Pancreas (tissue), 10 donors: ENCODE data around the gene DSP. TPM values are rescaled to one million over a fixed set of nuclear protein-coding genes. Genes with fewer than 3 reads are reported as not detected.

Experiments used
- ATAC-seq, 4 donors: fragments of 200-7000 bp; cut with Tn5 transposase; one replicate each; pipeline versions ENCODE4 v1.8.0 to v1.9.1; 2020; ENCODE audit warnings: mild to moderate bottlenecking in 4 of 4, moderate library complexity in 4 of 4
- DNase-seq, 6 donors: peaks; one replicate each; pipeline ENCODE4 v3.0.0-alpha.2; 2020
- FAIRE-seq: peaks from 2 replicates; lab custom pipeline; 2012; peaks lifted over from hg19 to GRCh38; lab: Jason Lieb, UNC
- H3K27ac ChIP-seq, 4 donors: fragments of 200-600 bp; sonication (generic); 1 replicate in 3 of 4; 2 replicates in 1 of 4; pipeline versions ENCODE4 v1.5.0 to v1.8.0; 2020
- H3K27me3 ChIP-seq, 4 donors: fragments of 200-600 bp; one replicate each; pipeline ENCODE4 v1.8.0; 2021
- H3K36me3 ChIP-seq, 3 donors: fragments of 200-600 bp; sonication (generic) in 1 of 3; one replicate each; pipeline versions ENCODE4 v1.5.0 to v1.8.0; 2020 to 2021
- H3K4me1 ChIP-seq, 3 donors: fragments of 200-600 bp; one replicate each; pipeline ENCODE4 v1.8.0; 2021
- H3K4me3 ChIP-seq, 4 donors: fragments of 200-600 bp; sonication (generic) in 2 of 4; one replicate each; pipeline versions ENCODE4 v1.5.0 to v1.8.0; 2020 to 2021
- H3K9me3 ChIP-seq, 4 donors: fragments of 200-600 bp; one replicate each; pipeline ENCODE4 v1.8.0; 2021
- WGBS, 2 donors: extraction: QIAGEN DNeasy Blood & Tissue Kit; methylation state at CpG; one replicate each; pipeline ENCODE4 v1.1.7; 2013; 5-methylcytosine and 5-hydroxymethylcytosine counted together
- intact Hi-C, 3 donors: fragments of 100-400 bp; cut with DNase I; formaldehyde crosslinking; loops; one replicate each; pipeline versions ENCODE4 v1.11.1 to v1.14.2; 2022
- polyA plus RNA-seq, 2 donors: library from polyadenylated mRNA; stranded (reverse); fragments of 200-250 nt; gene quantifications; one replicate each; pipeline ENCODE4 v1.2.3, GENCODE V29; 2013
- total RNA-seq, 6 donors: library from RNA; stranded (reverse); fragmentation: NEBNext Ultra II Directional in 4 of 6; extraction: Animal tissue kit (Norgen Biotek cat#: 25700) in 4 of 6; gene quantifications; one replicate each; pipeline versions ENCODE4 v1.2.1 to v1.2.4, GENCODE V29; 2021 to 2023
- TF ChIP-seq, protein P1 (sequence below), 4 donors: fragments of 200-600 bp; sonication (generic) in 3 of 4; IDR thresholded peaks; one replicate each; pipeline versions ENCODE4 v1.5.0 to v1.8.0; 2021; ENCODE audit warnings: antibody characterized with exemption in 4 of 4
- donor health status: healthy with polysubstance abuse.
- donor health status: DM: no; HTN: no; CAD: no; lungs with moderate emphysema.
- donor health status: DM: no; HTN: no; CAD: no.
- donor health status: control.
- donor health status: control.
- donor health status: Bipolar disorder and iron deficiency.
- donor health status: DM: yes; HTN: yes; CAD: no.
- donor health status: DM: no; HTN: no; CAD: no.
- donor health status: DM: no; HTN: no; CAD: no.
- donor health status: DM: yes; HTN: yes; CAD: no.

DSP gene
- total and polyA plus RNA-seq, 8 donors, result 17.3 to 139 (median 111) TPM

DNA sequence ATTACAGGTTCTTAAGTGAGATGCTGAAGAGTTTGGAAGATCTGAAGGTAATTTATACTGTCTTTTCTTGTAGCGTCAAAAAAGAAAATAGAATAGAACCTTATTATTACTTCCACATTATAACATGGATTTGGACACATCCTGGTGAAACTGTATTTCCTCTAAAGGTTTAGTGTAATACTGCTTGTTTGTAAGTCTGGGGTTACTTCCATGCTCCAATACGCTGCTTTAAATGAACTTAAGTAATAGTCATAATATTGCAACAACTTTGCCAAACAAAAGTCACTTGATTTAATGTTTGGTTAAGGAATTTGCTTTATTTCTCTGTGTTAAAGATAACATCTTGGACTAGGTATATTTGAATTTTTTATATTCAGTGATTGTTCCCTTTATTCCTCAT, 37.0 kb downstream of the DSP start:
- H3K36me3 ChIP-seq, result peaks cover 6 to 98% (median 48%) of the 10 kb centered on the region in 3 donors
- no peaks in the 10 kb centered on the region for H3K27me3 ChIP-seq
- H3K4me3 ChIP-seq, result no peak overlapping the region
- no peak for FAIRE-seq
- WGBS, 2 donors, result 0 to 44% methylated on average over 2 of the region's 2 CpGs
- no peaks in the 10 kb centered on the region for H3K4me1 ChIP-seq
- no peak for ATAC-seq
- no peak overlapping the region for H3K27ac ChIP-seq
- no peaks in the 10 kb centered on the region for H3K9me3 ChIP-seq
- no peak for DNase-seq
- TF ChIP-seq, protein P1, sequence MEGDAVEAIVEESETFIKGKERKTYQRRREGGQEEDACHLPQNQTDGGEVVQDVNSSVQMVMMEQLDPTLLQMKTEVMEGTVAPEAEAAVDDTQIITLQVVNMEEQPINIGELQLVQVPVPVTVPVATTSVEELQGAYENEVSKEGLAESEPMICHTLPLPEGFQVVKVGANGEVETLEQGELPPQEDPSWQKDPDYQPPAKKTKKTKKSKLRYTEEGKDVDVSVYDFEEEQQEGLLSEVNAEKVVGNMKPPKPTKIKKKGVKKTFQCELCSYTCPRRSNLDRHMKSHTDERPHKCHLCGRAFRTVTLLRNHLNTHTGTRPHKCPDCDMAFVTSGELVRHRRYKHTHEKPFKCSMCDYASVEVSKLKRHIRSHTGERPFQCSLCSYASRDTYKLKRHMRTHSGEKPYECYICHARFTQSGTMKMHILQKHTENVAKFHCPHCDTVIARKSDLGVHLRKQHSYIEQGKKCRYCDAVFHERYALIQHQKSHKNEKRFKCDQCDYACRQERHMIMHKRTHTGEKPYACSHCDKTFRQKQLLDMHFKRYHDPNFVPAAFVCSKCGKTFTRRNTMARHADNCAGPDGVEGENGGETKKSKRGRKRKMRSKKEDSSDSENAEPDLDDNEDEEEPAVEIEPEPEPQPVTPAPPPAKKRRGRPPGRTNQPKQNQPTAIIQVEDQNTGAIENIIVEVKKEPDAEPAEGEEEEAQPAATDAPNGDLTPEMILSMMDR (IDR thresholded peaks at IDR 0.05), result no peak
- intact Hi-C loops, result no loop called here

DNA sequence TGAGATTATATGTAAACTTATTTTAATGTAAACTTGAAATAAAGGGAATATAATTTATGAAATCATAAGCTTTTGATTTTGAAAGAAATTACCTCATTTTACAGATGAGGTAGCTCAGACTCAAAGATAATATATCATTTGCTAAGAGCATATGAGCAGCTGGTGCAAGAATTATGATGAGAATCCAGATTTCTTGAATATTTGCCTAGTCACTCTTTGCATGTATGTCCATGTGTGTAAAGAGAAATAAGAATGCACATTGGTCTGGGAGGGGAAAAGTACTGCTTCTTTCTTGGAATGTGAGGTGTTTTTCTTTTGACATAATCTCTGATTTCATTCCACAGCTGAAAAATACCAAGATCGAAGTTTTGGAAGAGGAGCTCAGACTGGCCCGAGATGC, 37.5 kb downstream of the DSP start:
- H3K9me3 ChIP-seq, result no peaks in the 10 kb centered on the region
- no peak overlapping the region for H3K4me3 ChIP-seq
- H3K27ac ChIP-seq, result no peak overlapping the region
- no peaks in the 10 kb centered on the region for H3K27me3 ChIP-seq
- 81 to 84% methylated on average over 2 of the region's 2 CpGs for WGBS, 2 donors
- peaks cover 6 to 98% (median 52%) of the 10 kb centered on the region in 3 donors for H3K36me3 ChIP-seq
- TF ChIP-seq, protein P1 (IDR thresholded peaks at IDR 0.05), result no peak
- DNase-seq (no peak), FAIRE-seq (no peak), ATAC-seq (no peak)
- H3K4me1 ChIP-seq, result no peaks in the 10 kb centered on the region
- intact Hi-C loops, result no loop called here

DNA sequence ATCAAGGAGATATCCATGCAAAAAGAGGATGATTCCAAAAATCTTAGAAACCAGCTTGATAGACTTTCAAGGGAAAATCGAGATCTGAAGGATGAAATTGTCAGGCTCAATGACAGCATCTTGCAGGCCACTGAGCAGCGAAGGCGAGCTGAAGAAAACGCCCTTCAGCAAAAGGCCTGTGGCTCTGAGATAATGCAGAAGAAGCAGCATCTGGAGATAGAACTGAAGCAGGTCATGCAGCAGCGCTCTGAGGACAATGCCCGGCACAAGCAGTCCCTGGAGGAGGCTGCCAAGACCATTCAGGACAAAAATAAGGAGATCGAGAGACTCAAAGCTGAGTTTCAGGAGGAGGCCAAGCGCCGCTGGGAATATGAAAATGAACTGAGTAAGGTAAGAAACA, 38.4 kb downstream of the DSP start:
- FAIRE-seq, result no peak
- intact Hi-C loops, result loop anchor here in 1 of 3 donors (10.0 kb wide), 2 partner anchors 175 to 285 kb away; no protein-coding TSS in a partner anchor

DNA sequence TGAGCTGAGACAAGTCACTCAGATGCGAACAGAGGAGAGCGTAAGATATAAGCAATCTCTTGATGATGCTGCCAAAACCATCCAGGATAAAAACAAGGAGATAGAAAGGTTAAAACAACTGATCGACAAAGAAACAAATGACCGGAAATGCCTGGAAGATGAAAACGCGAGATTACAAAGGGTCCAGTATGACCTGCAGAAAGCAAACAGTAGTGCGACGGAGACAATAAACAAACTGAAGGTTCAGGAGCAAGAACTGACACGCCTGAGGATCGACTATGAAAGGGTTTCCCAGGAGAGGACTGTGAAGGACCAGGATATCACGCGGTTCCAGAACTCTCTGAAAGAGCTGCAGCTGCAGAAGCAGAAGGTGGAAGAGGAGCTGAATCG, 39.1 kb downstream of the DSP start:
- Histone ChIP-seq H3K27ac (no peak overlapping the region), H3K4me1 (no peaks in the 10 kb centered on the region), H3K9me3 (no peaks in the 10 kb centered on the region), H3K27me3 (no peaks in the 10 kb centered on the region), H3K36me3 (peaks cover 8 to 98% (median 41%) of the 10 kb centered on the region in 3 donors), H3K4me3 (no peak overlapping the region)
- TF ChIP-seq, protein P1 (IDR thresholded peaks at IDR 0.05), result no peak
- intact Hi-C loops, result loop anchor here in 1 of 3 donors (10.0 kb wide), 2 partner anchors 176 to 286 kb away; no protein-coding TSS in a partner anchor
- FAIRE-seq (no peak), DNase-seq (no peak), ATAC-seq (no peak)
- WGBS, 2 donors, result 78 to 79% methylated on average over 13 of the region's 13 CpGs

More for the DNA sequence above, 38.4 kb downstream of the DSP start:
- Histone ChIP-seq H3K4me1 (no peaks in the 10 kb centered on the region), H3K27ac (no peak overlapping the region), H3K36me3 (peaks cover 6 to 98% (median 48%) of the 10 kb centered on the region in 3 donors), H3K27me3 (no peaks in the 10 kb centered on the region), H3K9me3 (no peaks in the 10 kb centered on the region), H3K4me3 (no peak overlapping the region)
- TF ChIP-seq, protein P1 (IDR thresholded peaks at IDR 0.05), result no peak
- DNase-seq (no peak), ATAC-seq (no peak)
- 94 to 96% methylated on average over 9 of the region's 9 CpGs for WGBS, 2 donors

DNA sequence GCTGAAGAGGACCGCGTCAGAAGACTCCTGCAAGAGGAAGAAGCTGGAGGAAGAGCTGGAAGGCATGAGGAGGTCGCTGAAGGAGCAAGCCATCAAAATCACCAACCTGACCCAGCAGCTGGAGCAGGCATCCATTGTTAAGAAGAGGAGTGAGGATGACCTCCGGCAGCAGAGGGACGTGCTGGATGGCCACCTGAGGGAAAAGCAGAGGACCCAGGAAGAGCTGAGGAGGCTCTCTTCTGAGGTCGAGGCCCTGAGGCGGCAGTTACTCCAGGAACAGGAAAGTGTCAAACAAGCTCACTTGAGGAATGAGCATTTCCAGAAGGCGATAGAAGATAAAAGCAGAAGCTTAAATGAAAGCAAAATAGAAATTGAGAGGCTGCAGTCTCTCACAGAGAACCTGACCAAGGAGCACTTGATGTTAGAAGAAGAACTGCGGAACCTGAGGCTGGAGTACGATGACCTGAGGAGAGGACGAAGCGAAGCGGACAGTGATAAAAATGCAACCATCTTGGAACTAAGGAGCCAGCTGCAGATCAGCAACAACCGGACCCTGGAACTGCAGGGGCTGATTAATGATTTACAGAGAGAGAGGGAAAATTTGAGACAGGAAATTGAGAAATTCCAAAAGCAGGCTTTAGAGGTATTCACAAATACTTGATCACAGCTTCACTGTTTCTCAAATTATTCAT, 39.6 kb downstream of the DSP start:
- FAIRE-seq (no peak), ATAC-seq (peak in 3 of 4 donors; percentile 30 to 34 (median 30)), DNase-seq (no peak)
- Histone ChIP-seq H3K4me1 (no peaks in the 10 kb centered on the region), H3K9me3 (no peaks in the 10 kb centered on the region), H3K27ac (no peak overlapping the region), H3K27me3 (no peaks in the 10 kb centered on the region), H3K36me3 (peaks cover 8 to 96% (median 37%) of the 10 kb centered on the region in 3 donors), H3K4me3 (no peak overlapping the region)
- intact Hi-C loops, result loop anchor here in 1 of 3 donors (10.0 kb wide), 2 partner anchors 176 to 286 kb away; no protein-coding TSS in a partner anchor
- TF ChIP-seq, protein P1 (IDR thresholded peaks at IDR 0.05), result no peak
- WGBS, 2 donors, result 78 to 82% methylated on average over 14 of the region's 14 CpGs
